ENCODE data around the gene RAB17.

The RAB17 gene

GRCh38 chr2:237551071-237551574, 39.4 kb downstream of the RAB17 start:
- no peak for TF ChIP-seq REST (IDR thresholded peaks at IDR 0.05; ENCODE audit: insufficient read depth in 1 of 2, low read depth in 2 of 2, low read length in 2 of 2)

GRCh38 chr2:237549643-237550415, 40.7 kb downstream of the RAB17 start:
- TF ChIP-seq REST (IDR thresholded peaks at IDR 0.05; ENCODE audit: insufficient read depth in 1 of 2, low read depth in 2 of 2, low read length in 2 of 2) (no peak), SIN3A (IDR thresholded peaks at IDR 0.05; ENCODE audit: borderline replicate concordance, insufficient read depth, low read length) (no peak), TAF1 (IDR thresholded peaks at IDR 0.05; ENCODE audit: borderline replicate concordance, insufficient read depth, low read length) (no peak), POLR2AphosphoS5 (IDR thresholded peaks at IDR 0.05; ENCODE audit: low read depth, low read length) (no peak), FOXP2 (optimal IDR thresholded peaks at IDR 0.05; ENCODE audit: borderline replicate concordance, extremely low read depth, extremely low read length, insufficient read depth) (no peak)

GRCh38 chr2:237549216-237549615, 41.3 kb downstream of the RAB17 start:
- TF ChIP-seq POLR2AphosphoS5 (IDR thresholded peaks at IDR 0.05; ENCODE audit: low read depth, low read length) (no peak), REST (IDR thresholded peaks at IDR 0.05; ENCODE audit: insufficient read depth in 1 of 2, low read depth in 2 of 2, low read length in 2 of 2) (no peak), FOXP2 (optimal IDR thresholded peaks at IDR 0.05; ENCODE audit: borderline replicate concordance, extremely low read depth, extremely low read length, insufficient read depth) (no peak), SIN3A (IDR thresholded peaks at IDR 0.05; ENCODE audit: borderline replicate concordance, insufficient read depth, low read length) (no peak)

GRCh38 chr2:237547841-237548416, 42.6 kb downstream of the RAB17 start:
- TF ChIP-seq FOXP2 (optimal IDR thresholded peaks at IDR 0.05; ENCODE audit: borderline replicate concordance, extremely low read depth, extremely low read length, insufficient read depth) (peak; percentile 73), REST (IDR thresholded peaks at IDR 0.05; ENCODE audit: insufficient read depth in 1 of 2, low read depth in 2 of 2, low read length in 2 of 2) (peak; percentile 73 to 84), POLR2AphosphoS5 (IDR thresholded peaks at IDR 0.05; ENCODE audit: low read depth, low read length) (no peak), TAF1 (IDR thresholded peaks at IDR 0.05; ENCODE audit: borderline replicate concordance, insufficient read depth, low read length) (no peak), SIN3A (IDR thresholded peaks at IDR 0.05; ENCODE audit: borderline replicate concordance, insufficient read depth, low read length) (no peak)
